ENCODE data around the gene KRTAP10-8. TPM values are rescaled to one million over a fixed set of nuclear protein-coding genes. Genes with fewer than 3 reads are reported as not detected.
"Not testable (repeated sequence)": the region's sequence is repeated elsewhere in the genome, so short reads cannot be mapped to it uniquely, and the experiment has no call there.

Gene KRTAP10-8
- total RNA-seq, 1 experiment from 2014 or later, result not detected

DNA sequence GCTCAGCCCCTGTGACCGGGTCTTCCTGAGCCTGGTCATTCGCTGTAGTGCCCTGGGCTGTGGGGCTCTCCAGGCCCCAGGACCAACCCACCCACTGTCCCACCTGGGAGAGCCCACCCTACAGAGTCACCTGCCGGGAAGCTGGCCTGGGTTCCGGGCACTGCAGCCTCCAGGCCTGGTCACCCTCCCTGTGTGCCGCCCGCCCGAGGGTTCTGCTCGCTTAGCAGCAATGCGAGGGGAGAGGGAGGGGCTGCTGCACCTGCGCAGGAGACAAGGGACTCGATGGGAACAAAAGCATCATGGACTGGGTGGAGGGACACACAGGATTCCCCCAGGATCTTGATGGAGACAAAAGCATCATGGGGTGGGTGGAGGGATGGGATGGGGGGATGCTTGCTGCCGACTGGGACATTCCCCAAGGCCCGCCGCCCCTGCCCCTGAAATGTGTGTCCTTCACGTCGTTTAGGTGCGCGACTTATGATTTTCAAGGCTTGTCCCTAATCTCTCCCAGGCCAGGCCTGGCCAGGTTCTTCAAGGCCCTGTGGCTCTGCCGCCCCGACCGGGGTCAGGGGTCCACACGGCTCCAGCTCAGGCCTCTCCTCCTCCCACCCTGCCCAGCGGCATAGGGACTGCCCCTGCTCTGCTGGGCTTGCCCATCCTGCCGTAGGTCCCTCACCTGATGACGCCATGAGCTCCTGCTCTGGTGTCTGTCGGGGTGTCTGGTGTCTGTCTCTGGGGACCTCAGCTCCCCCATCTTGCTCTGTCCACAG lies 1.7 kb downstream of the KRTAP10-8 start:
- in situ Hi-C loops (cut with HindIII; ENCODE audit: low sequenced_read_pairs), result no loop called here
- no peak for DNase-seq (ENCODE audit: low spot score)

- in situ Hi-C loops (cut with HindIII; ENCODE audit: low sequenced_read_pairs), result no loop called here
- DNase-seq (ENCODE audit: low spot score), result no peak
Measured at GRCh38 chr21:44614161-44614631, 2.3 kb downstream of the KRTAP10-8 start.

- DNase-seq (ENCODE audit: low spot score), result no peak
- in situ Hi-C loops (cut with HindIII; ENCODE audit: low sequenced_read_pairs), result no loop called here
Measured at GRCh38 chr21:44614961-44615391, 3.1 kb downstream of the KRTAP10-8 start.

GRCh38 chr21:44615466-44615865 lies 3.6 kb downstream of the KRTAP10-8 start:
- in situ Hi-C loops (cut with HindIII; ENCODE audit: low sequenced_read_pairs), result no loop called here

DNA sequence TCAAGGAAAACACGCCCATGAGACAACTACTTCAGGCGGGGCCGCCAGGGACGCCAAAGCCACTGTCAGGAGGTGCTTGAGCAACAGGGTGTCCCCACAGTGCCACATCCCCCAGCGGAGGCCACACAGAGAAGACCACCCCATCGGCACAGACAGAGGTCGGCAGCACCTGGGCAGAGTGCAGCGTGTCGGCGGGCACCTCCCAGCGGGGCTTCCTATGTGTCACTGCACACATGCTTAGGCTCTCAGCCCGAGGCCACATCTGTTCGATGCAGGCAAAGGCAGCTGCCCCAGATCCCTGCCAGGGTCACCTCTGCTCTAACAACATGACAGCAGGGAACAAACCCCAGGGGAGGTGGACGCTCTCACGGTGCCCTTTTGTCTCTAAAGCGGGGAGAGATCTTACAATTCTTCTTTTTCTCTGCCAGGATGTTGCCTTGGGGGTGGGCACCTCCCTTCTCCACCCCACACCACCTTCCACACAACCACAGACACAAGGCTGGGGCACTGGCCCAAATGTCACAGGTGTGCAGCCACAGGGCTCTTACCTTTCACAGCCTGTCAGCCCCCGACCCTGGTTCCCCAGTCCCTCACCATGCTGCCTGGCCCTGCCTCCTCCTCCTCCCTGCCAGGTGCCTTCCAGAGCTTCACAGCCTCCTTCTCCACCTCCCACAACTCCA lies 4.2 kb downstream of the KRTAP10-8 start:
- in situ Hi-C loops (cut with HindIII; ENCODE audit: low sequenced_read_pairs), result no loop called here
- DNase-seq (ENCODE audit: low spot score), result no peak

More at GRCh38 chr21:44615466-44615865, 3.6 kb downstream of the KRTAP10-8 start:
- no peak for DNase-seq (ENCODE audit: low spot score)

GRCh38 chr21:44616591-44616926 lies 4.7 kb downstream of the KRTAP10-8 start:
- no peak for DNase-seq (ENCODE audit: low spot score)
- in situ Hi-C loops (cut with HindIII; ENCODE audit: low sequenced_read_pairs), result no loop called here

DNA sequence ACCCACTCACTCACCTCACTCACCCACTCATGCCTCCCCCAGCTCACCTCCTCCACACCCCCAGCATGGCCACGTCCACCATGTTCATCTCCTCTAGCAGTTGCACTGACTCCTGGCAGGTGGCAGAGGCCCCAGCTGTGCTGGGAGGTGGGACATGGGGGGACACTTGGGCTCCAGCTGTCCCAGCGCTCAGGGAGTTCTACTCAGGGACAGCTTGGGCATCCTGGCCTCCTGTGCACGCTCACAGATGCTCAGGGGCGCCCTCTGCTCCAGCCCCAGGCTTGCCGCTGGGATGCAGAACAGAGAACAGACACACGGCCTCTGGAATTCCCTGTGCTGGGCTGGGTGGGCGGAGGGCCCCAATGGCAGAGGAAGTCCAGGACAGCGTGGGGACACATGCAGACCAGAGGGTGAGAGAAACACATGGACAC lies 5.2 kb downstream of the KRTAP10-8 start:
- in situ Hi-C loops (cut with HindIII; ENCODE audit: low sequenced_read_pairs), result no loop called here
- no peak for DNase-seq (ENCODE audit: low spot score)

DNA sequence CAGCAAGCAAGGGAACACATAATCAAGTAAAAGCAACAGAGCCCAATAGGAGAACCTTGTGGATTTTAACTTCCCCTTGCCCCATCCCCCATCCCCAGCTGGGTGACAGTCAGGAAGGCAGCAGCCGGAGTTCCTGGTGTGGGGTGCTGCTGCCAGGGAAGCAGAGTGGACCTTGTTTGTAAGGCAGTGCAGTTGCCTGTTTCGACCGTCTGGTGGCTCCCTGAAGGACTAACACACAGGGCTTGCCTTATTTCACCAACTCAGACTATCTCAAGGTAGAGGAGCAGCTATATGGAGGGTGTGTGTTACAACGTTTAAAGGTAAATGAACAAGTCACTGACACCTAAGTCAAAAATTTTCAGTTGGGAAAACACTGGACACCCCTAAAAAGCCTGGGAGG lies 6.6 kb downstream of the KRTAP10-8 start:
- in situ Hi-C loops (cut with HindIII; ENCODE audit: low sequenced_read_pairs), result no loop called here
- DNase-seq (ENCODE audit: low spot score), result no peak

DNA sequence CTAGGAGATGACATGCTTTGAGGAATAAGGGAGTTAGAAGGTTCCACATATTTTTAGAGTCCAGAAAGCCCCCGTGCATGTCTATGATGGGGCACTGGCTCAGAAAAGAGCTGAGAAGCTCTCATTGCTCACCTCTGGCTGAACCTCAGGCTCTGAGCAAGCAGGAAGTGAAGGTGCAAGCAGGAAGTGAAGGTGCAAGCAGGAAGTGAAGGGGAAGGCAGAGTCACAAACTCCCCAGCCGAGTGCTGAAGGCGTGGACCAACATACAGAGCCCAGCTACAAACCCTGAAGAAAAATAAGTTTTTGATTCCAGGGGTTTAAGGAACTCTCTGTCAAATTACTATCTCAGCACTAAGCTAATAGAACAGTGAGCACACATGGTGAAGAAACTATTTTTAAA lies 7.0 kb downstream of the KRTAP10-8 start:
- no peak for DNase-seq (ENCODE audit: low spot score)
- in situ Hi-C loops (cut with HindIII; ENCODE audit: low sequenced_read_pairs), result no loop called here

DNA sequence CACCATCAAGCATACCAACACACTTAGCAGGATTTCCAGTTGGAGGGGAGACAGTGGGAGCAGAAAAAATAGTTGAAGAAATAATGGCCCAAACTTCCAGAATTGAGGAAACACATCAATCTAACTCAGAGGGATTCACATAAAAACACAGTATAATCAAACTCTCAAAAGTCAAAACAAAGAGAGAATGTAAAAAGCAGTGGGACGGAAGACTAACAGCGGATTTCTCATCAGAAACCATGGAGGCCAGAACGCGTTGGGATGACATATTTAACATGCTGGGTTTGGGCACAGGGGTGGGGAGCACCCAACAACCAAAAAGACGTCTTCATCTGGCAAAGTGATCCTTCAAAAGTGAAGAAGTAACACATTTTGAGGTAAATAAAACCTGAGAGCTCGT lies 8.0 kb downstream of the KRTAP10-8 start:
- DNase-seq (ENCODE audit: low spot score), result no peak
- in situ Hi-C loops (cut with HindIII; ENCODE audit: low sequenced_read_pairs), result no loop called here

DNA sequence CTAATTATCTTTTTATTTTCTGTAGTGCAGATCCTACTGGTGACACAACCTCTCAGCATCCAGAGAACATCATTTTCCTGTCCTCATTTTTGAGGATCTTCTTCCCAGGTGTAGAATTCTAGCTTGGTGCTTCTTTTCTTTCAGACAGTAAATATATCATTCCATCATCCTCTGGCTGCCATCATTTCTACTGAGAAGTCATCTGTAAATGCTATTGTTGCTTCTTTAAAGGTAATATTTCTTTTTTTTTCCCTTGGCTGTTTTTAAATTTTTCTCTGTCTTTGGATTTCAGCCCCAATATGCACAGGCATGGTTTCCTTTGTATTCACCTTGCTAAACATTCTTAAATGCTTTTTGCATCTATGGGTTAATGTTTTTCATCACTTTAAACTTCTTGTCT lies 11.7 kb downstream of the KRTAP10-8 start:
- in situ Hi-C loops (cut with HindIII; ENCODE audit: low sequenced_read_pairs), result no loop called here
- no peak for DNase-seq (ENCODE audit: low spot score)

GRCh38 chr21:44625756-44626155 lies 13.9 kb downstream of the KRTAP10-8 start:
- DNase-seq (ENCODE audit: low spot score), result no peak
- in situ Hi-C loops (cut with HindIII; ENCODE audit: low sequenced_read_pairs), result no loop called here

- no peak for DNase-seq (ENCODE audit: low spot score)
- in situ Hi-C loops (cut with HindIII; ENCODE audit: low sequenced_read_pairs), result no loop called here
Measured at GRCh38 chr21:44626262-44626661, 14.4 kb downstream of the KRTAP10-8 start.

- in situ Hi-C loops (cut with HindIII; ENCODE audit: low sequenced_read_pairs), result no loop called here
- DNase-seq (ENCODE audit: low spot score), result no peak
Measured at GRCh38 chr21:44626673-44627143, 14.8 kb downstream of the KRTAP10-8 start, which contains the start of gene KRTAP10-9. KRTAP10-9 (plus strand) TSS chr21:44627093; CDS start chr21:44627172, 79 bp downstream.

DNA sequence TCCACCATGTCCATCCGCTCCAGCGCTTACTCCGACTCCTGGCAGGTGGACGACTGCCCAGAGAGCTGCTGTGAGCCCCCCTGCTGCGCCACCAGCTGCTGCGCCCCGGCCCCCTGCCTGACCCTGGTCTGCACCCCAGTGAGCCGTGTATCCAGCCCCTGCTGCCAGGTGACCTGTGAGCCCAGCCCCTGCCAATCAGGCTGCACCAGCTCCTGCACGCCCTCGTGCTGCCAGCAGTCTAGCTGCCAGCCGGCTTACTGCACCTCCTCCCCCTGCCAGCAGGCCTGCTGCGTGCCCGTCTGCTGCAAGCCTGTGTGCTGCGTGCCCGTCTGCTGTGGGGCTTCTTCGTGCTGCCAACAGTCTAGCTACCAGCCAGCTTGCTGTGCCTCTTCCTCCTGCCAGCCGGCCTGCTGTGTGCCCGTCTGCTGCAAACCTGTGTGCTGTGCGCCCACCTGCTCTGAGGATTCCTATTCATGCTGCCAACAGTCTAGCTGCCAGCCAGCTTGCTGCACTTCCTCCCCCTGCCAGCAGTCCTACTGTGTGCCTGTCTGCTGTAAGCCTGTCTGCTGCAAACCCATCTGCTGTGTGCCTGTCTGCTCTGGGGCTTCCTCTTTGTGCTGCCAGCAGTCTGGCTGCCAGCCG lies 15.4 kb downstream of the KRTAP10-8 start:
- in situ Hi-C loops (cut with HindIII; ENCODE audit: low sequenced_read_pairs), result not testable (repeated sequence)
- peak; percentile 20 for DNase-seq (ENCODE audit: low spot score)

DNA sequence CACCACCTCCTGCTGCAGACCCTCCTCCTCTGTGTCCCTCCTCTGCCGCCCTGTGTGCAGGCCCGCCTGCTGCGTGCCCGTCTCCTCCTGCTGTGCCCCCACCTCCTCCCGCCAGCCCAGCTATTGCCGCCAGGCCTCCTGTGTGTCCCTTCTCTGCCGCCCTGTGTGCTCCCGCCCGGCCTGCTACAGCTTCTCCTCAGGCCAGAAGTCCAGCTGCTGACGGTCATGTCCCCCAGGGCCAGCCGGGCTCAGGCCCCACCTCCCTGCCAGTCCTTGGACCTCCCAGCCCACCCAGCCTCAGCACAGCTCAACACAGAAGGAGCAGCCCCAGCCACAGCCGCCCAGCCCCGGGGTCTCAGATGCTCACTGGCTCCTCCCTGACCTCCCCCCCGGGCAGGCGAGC lies 16.0 kb downstream of the KRTAP10-8 start:
- in situ Hi-C loops (cut with HindIII; ENCODE audit: low sequenced_read_pairs); DNase-seq (ENCODE audit: low spot score): not testable (repeated sequence)

- in situ Hi-C loops (cut with HindIII; ENCODE audit: low sequenced_read_pairs), result no loop called here
Measured at GRCh38 chr21:44628707-44629391, 17.0 kb downstream of the KRTAP10-8 start.

GRCh38 chr21:44630440-44630839 lies 18.6 kb downstream of the KRTAP10-8 start:
- in situ Hi-C loops (cut with HindIII; ENCODE audit: low sequenced_read_pairs), result no loop called here
- DNase-seq (ENCODE audit: low spot score), result no peak

More at GRCh38 chr21:44628707-44629391, 17.0 kb downstream of the KRTAP10-8 start:
- no peak for DNase-seq (ENCODE audit: low spot score)

- no peak for DNase-seq (ENCODE audit: low spot score)
- in situ Hi-C loops (cut with HindIII; ENCODE audit: low sequenced_read_pairs), result no loop called here
Measured at GRCh38 chr21:44632067-44632466, 20.2 kb downstream of the KRTAP10-8 start.

Data from G401 (cell line).